Hepatocyte (in vitro differentiated cells): Measurements from ENCODE around the gene CACNG4.

Experiments
- EZH2 ChIP-seq: fragments of 200-600 bp; sonication (generic); IDR thresholded peaks from 2 replicates; pipeline ENCODE4 v1.6.1; 2016; ENCODE audit warnings: antibody characterized with exemption, mild to moderate bottlenecking, borderline replicate concordance
- TF ChIP-seq, protein P1 (sequence below): fragments of 200-600 bp; sonication (generic); IDR thresholded peaks from 2 replicates; pipeline ENCODE4 v1.5.1; 2016; ENCODE audit warnings: antibody characterized with exemption, mild to moderate bottlenecking; ENCODE audit not compliant: poor library complexity

DNA sequence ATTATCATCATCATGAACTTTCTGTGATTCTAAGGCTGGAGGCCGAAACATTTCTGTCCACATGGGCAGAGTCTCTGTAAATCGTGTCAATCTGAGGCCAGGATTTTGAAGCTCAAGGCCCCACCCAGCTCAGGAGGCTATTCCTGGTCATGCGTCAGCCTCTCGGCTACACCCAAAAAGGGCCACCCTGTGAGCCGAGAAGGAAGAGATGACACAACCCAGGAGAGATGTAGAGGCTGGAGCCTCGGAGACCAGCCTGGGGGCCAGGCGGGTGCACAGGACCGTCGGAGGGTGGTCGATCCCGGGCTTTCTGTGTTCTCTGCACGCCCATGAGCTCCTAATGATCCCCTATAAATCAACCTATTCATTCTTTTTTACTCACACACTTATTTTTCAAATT lies 78.8 kb downstream of the CACNG4 start:
- TF ChIP-seq, protein P1, sequence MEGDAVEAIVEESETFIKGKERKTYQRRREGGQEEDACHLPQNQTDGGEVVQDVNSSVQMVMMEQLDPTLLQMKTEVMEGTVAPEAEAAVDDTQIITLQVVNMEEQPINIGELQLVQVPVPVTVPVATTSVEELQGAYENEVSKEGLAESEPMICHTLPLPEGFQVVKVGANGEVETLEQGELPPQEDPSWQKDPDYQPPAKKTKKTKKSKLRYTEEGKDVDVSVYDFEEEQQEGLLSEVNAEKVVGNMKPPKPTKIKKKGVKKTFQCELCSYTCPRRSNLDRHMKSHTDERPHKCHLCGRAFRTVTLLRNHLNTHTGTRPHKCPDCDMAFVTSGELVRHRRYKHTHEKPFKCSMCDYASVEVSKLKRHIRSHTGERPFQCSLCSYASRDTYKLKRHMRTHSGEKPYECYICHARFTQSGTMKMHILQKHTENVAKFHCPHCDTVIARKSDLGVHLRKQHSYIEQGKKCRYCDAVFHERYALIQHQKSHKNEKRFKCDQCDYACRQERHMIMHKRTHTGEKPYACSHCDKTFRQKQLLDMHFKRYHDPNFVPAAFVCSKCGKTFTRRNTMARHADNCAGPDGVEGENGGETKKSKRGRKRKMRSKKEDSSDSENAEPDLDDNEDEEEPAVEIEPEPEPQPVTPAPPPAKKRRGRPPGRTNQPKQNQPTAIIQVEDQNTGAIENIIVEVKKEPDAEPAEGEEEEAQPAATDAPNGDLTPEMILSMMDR = no peak
- TF ChIP-seq EZH2 = no peak
